Pancreas (tissue), 10 donors: ENCODE results near the gene SPATA21. TPM values are rescaled to one million over a fixed set of nuclear protein-coding genes. Genes with fewer than 3 reads are reported as not detected.
A peak's percentile ranks its signal among the peaks of the same experiment; 100 is the strongest.

Experiments
- ATAC-seq, 4 donors: fragments of 200-7000 bp; cut with Tn5 transposase; one replicate each; pipeline versions ENCODE4 v1.8.0 to v1.9.1; 2020; ENCODE audit warnings: mild to moderate bottlenecking in 4 of 4, moderate library complexity in 4 of 4
- DNase-seq, 6 donors: peaks; one replicate each; pipeline ENCODE4 v3.0.0-alpha.2; 2020
- FAIRE-seq: peaks from 2 replicates; lab custom pipeline; 2012; peaks lifted over from hg19 to GRCh38; lab: Jason Lieb, UNC
- H3K27ac ChIP-seq, 4 donors: fragments of 200-600 bp; sonication (generic); 1 replicate in 3 of 4; 2 replicates in 1 of 4; pipeline versions ENCODE4 v1.5.0 to v1.8.0; 2020
- H3K27me3 ChIP-seq, 4 donors: fragments of 200-600 bp; one replicate each; pipeline ENCODE4 v1.8.0; 2021
- H3K36me3 ChIP-seq, 3 donors: fragments of 200-600 bp; sonication (generic) in 1 of 3; one replicate each; pipeline versions ENCODE4 v1.5.0 to v1.8.0; 2020 to 2021
- H3K4me1 ChIP-seq, 3 donors: fragments of 200-600 bp; one replicate each; pipeline ENCODE4 v1.8.0; 2021
- H3K4me3 ChIP-seq, 4 donors: fragments of 200-600 bp; sonication (generic) in 2 of 4; one replicate each; pipeline versions ENCODE4 v1.5.0 to v1.8.0; 2020 to 2021
- H3K9me3 ChIP-seq, 4 donors: fragments of 200-600 bp; one replicate each; pipeline ENCODE4 v1.8.0; 2021
- CTCF ChIP-seq, 4 donors: fragments of 200-600 bp; sonication (generic) in 3 of 4; IDR thresholded peaks; one replicate each; pipeline versions ENCODE4 v1.5.0 to v1.8.0; 2021; ENCODE audit warnings: antibody characterized with exemption in 4 of 4
- WGBS, 2 donors: extraction: QIAGEN DNeasy Blood & Tissue Kit; methylation state at CpG; one replicate each; pipeline ENCODE4 v1.1.7; 2013; 5-methylcytosine and 5-hydroxymethylcytosine counted together
- intact Hi-C, 3 donors: fragments of 100-400 bp; cut with DNase I; formaldehyde crosslinking; loops; one replicate each; pipeline versions ENCODE4 v1.11.1 to v1.14.2; 2022
- polyA plus RNA-seq, 2 donors: library from polyadenylated mRNA; stranded (reverse); fragments of 200-250 nt; gene quantifications; one replicate each; pipeline ENCODE4 v1.2.3, GENCODE V29; 2013
- total RNA-seq, 6 donors: library from RNA; stranded (reverse); fragmentation: NEBNext Ultra II Directional in 4 of 6; extraction: Animal tissue kit (Norgen Biotek cat#: 25700) in 4 of 6; gene quantifications; one replicate each; pipeline versions ENCODE4 v1.2.1 to v1.2.4, GENCODE V29; 2021 to 2023
- donor health status: healthy with polysubstance abuse.
- donor health status: DM: no; HTN: no; CAD: no; lungs with moderate emphysema.
- donor health status: DM: no; HTN: no; CAD: no.
- donor health status: control.
- donor health status: control.
- donor health status: Bipolar disorder and iron deficiency.
- donor health status: DM: yes; HTN: yes; CAD: no.
- donor health status: DM: no; HTN: no; CAD: no.
- donor health status: DM: no; HTN: no; CAD: no.
- donor health status: DM: yes; HTN: yes; CAD: no.

The SPATA21 gene
- total and polyA plus RNA-seq, 8 donors: 0.53 to 0.90 (median 0.77) TPM; not detected in 5

- no peak for ATAC-seq
Observed at GRCh38 chr1:16356867-16357266, 80.4 kb downstream of the SPATA21 start.

GRCh38 chr1:16354619-16355018, 82.6 kb downstream of the SPATA21 start:
- H3K9me3 ChIP-seq: no peaks in the 10 kb centered on the region
- peaks cover 4 to 14% (median 7%) of the 10 kb centered on the region in 3 donors for H3K4me1 ChIP-seq
- TF ChIP-seq CTCF (IDR thresholded peaks at IDR 0.05): no peak
- no peak overlapping the region for H3K4me3 ChIP-seq
- FAIRE-seq (no peak), ATAC-seq (no peak), DNase-seq (no peak)
- 84 to 98% methylated on average over 2 of the region's 2 CpGs for WGBS, 2 donors
- no peaks in the 10 kb centered on the region for H3K36me3 ChIP-seq
- no peaks in the 10 kb centered on the region for H3K27me3 ChIP-seq
- no peak overlapping the region for H3K27ac ChIP-seq
- intact Hi-C loops: no loop called here

More at GRCh38 chr1:16356867-16357266, 80.4 kb downstream of the SPATA21 start:
- 74 to 81% methylated on average over 3 of the region's 3 CpGs for WGBS, 2 donors
- Histone ChIP-seq H3K4me1 (no peaks in the 10 kb centered on the region), H3K27ac (no peak overlapping the region), H3K36me3 (no peaks in the 10 kb centered on the region), H3K9me3 (no peaks in the 10 kb centered on the region), H3K27me3 (no peaks in the 10 kb centered on the region), H3K4me3 (no peak overlapping the region)
- no peak for FAIRE-seq
- TF ChIP-seq CTCF (IDR thresholded peaks at IDR 0.05): no peak
- DNase-seq: no peak
- intact Hi-C loops: no loop called here

DNA sequence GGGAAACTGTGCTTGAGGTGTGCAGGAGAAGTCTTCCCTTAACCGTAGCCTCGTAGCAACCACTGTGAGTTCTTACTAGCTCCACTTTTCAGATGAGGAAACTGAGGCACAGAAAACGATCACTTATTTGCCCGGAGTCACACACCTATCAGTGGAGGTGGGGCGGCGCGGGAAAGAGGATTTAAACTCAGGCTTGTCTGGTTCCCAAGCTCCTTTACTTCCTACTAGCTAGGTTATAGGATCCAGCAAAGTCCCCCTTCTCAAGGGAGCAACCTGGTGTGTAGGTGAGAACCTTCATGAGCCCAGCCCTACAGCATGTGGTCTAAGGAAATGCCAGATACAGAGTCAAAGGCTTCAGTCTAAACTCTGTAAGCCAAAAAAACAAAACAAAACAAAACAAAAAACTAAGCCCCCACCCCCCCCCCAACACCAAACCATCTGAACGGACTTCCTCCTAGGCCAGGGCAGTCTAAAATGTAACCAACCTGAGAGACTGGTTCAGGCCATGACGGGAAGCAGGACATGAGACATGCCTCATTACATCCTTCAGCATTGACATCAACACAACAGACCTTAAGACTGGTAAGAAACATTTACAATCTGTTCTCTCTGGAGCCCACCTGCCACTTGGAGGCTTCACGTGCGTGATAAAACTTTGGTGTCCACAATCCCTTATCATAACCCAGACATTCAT, 84.2 kb downstream of the SPATA21 start:
- intact Hi-C loops: no loop called here
- peak; percentile 1 to 14 (median 4) for ATAC-seq
- TF ChIP-seq CTCF (IDR thresholded peaks at IDR 0.05): no peak
- Histone ChIP-seq H3K9me3 (no peaks in the 10 kb centered on the region), H3K36me3 (no peaks in the 10 kb centered on the region), H3K27ac (peak overlapping the region; percentile 70 to 90 (median 86)), H3K27me3 (no peaks in the 10 kb centered on the region), H3K4me3 (peak overlapping the region; percentile 77 to 97 (median 88)), H3K4me1 (peaks cover 4 to 23% (median 9%) of the 10 kb centered on the region in 3 donors)
- WGBS, 2 donors: 41 to 46% methylated on average over 11 of the region's 11 CpGs
- no peak for FAIRE-seq
- peak in 1 of 6 donors; percentile 29 for DNase-seq

GRCh38 chr1:16351994-16352841, 85.0 kb downstream of the SPATA21 start, which contains the start of gene FBXO42:
Gene FBXO42, minus strand, starts transcription at chr1:16352480. Its CDS starts 37,062 bp downstream, at chr1:16315418.
- Histone ChIP-seq H3K4me1 (peaks cover 4 to 23% (median 9%) of the 10 kb centered on the region in 3 donors), H3K4me3 (peak within 1 kb of the TSS; percentile 77 to 97 (median 88)), H3K27me3 (no peaks in the 10 kb centered on the region), H3K36me3 (no peaks in the 10 kb centered on the region), H3K9me3 (no peaks in the 10 kb centered on the region), H3K27ac (peak within 1 kb of the TSS; percentile 70 to 90 (median 86))
- peak; percentile 87 to 97 (median 92) for DNase-seq
- 0% methylated on average over 58 to 81 of the region's 81 CpGs for WGBS, 2 donors
- no peak for FAIRE-seq
- peak; percentile 94 to 97 (median 96) for ATAC-seq
- intact Hi-C loops: no loop called here
- peak in 3 of 4 donors; percentile 19 to 25 (median 25) for TF ChIP-seq CTCF (IDR thresholded peaks at IDR 0.05)
